GM19328 (cell line): ENCODE measurements around the gene ENPP7.

Experiments used
- ATAC-seq: cut with Tn5 transposase; IDR thresholded peaks from one replicate; pipeline ENCODE4 v1.9.1; 2021; ENCODE audit warnings: mild to moderate bottlenecking, moderate library complexity; ENCODE audit not compliant: unreplicated experiment

Gene ENPP7, protein sequence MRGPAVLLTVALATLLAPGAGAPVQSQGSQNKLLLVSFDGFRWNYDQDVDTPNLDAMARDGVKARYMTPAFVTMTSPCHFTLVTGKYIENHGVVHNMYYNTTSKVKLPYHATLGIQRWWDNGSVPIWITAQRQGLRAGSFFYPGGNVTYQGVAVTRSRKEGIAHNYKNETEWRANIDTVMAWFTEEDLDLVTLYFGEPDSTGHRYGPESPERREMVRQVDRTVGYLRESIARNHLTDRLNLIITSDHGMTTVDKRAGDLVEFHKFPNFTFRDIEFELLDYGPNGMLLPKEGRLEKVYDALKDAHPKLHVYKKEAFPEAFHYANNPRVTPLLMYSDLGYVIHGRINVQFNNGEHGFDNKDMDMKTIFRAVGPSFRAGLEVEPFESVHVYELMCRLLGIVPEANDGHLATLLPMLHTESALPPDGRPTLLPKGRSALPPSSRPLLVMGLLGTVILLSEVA

DNA sequence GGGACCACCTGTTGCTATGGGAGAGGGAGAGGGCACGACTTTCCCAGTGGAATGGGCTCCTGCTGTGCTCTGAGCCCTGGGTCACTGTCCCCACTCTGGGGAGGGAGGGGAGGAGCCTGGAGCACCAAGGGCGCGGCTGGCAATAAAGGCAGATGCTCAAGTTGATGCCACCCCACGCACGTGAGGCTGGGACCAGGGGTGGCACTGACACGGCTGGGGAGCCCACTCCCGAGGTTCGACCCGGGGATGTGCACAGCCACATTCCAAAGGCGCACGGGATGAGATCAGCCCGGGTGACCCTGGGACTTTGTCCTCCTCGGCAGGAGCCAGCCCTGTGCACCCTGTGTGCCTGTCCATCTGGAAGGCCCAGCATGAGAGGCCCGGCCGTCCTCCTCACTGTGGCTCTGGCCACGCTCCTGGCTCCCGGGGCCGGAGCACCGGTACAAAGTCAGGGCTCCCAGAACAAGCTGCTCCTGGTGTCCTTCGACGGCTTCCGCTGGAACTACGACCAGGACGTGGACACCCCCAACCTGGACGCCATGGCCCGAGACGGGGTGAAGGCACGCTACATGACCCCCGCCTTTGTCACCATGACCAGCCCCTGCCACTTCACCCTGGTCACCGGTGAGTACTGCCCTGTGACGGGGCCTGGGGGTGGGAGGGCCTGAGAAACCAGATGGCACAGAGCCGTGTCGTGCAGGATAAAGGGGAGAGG lies at the start of gene ENPP7:
Gene ENPP7, plus strand, starts transcription at position 175 of the 715 bp plus-strand sequence. Its CDS starts 197 bp downstream, at position 372.
- ATAC-seq = no peak

DNA sequence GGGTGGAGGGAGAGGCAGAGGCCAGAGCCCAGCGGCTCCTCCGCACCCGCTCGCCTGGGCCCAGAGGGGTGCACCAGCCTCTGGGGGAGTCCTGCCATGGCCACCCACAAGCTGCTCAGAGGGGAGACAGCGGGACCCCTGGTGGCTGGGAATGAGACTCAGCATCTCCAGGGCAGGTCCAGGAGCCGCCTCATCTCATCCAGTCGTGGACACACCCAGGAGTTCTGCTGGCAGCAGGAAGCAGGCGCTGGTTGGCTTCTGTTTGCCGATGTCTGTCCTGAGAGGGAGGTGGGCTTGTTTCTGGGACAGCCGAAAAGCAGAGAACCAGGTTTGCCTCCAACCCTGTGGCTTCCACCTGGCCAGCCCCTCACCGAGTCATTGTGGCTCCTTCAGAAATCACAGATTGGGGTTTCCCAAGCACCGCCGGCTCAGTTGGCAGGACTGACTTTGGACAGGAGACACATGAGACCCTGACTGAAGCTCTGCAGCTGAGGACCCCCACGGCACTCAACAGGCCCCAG lies 49.6 kb upstream of the ENPP7 start:
- ATAC-seq = no peak

DNA sequence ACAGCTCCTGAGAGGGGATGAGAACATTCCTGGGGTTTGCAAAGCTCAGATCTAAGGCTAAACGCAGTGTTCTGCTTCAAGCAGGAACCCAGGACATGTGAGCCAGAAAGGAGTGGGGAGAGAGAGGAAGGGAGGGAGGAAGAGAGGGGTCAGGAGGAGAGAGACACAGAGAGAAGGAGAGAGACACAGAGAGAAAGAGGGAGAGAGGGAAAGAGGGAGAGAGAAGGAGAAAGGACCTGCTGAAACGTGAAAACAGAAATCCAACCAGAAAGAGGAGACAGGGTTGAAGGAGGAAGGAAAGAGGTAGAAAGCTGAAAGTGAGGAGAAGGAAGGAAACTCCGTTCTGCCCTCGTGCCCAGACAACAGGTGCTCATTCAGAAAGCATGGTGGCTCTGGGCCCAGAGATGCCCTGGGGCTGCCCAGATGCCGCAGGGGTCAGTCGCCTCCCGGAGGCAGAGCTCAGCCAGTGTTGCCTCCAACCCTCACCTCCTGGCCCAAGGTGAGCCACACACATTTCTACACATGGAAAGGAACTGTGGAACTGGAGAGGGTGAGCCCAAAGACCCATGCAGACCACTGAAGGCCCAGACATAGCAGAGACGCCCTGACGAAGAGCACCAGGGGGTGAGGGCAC lies 49.0 kb upstream of the ENPP7 start:
- ATAC-seq = no peak

DNA sequence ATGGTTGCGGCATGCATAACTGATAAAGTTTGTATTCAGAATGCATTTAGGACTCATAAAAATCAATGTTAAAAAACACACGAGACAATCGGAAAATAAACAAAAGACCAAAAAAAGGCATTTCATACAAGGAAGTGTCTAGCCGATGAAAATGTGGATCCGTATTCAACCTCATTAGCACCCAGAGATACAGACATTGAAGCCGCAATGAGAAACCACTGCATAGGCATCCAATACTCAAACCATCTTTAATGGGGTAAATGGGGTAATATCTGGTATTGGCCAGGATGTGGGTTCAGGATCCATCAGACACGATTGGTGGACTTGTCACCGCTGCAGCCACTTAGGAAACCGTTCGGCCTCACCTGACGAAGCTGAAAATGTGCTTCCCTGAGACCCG lies 47.4 kb upstream of the ENPP7 start:
- no peak for ATAC-seq

DNA sequence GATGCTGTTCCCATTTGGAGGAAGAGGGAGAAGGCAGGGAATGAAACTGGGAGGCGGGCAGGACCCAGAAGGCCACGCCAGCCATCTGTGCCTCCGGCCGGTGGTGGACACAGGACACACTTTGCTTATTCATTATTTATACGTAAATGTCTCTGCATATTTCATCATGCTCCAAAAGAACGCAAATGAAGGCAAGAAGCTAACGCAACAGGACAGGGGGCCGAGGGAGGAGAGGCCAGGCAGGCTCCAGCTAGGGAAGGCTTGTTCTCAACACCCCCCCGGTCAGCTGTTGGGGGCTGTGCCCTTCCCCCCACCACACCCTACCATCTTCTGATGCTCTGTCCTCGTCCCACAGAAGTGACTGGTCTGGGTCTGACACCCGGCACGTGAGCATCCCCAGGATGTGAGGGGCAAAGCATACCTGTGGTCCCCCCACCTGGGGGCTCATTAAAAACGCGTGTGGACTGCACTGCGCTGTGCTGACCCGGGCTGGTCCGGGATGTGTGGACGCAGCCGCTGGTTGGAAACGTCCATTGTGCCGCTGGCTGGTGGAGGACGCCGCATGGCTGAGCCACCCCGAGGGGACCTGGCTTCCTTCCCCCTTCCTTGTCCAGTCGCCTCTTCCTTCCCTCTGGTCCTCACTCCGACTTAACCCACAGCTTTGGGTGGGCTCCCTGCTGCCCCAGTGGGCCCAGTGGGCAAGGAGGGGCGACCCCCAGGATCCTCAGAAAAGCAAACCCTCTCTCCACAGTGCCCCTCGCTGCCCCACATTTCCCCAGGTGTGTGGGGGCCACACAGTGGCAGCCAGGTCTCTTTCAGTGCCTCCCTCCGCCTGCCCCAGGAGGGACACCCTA lies 46.4 kb upstream of the ENPP7 start:
- ATAC-seq = no peak

DNA sequence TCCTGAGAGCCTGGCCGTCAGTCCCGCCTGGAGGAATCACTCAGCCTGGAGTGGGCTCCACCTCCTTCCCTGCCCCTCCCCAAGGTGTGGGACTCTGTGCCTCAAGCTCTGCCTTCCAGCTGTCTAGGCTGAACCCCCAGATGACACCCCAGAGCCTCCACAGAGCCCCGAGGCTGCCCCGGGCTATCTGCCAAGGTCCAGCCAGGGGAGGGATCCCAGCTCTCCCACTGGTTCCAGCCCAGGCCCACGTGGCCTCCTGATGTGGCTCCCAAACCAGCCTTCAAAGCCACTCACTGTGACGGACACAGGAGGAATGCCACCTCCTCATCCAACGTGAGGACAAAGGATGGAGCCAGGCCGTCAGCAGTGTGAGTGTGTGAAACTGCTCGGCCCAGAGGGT lies 45.6 kb upstream of the ENPP7 start:
- ATAC-seq = no peak

DNA sequence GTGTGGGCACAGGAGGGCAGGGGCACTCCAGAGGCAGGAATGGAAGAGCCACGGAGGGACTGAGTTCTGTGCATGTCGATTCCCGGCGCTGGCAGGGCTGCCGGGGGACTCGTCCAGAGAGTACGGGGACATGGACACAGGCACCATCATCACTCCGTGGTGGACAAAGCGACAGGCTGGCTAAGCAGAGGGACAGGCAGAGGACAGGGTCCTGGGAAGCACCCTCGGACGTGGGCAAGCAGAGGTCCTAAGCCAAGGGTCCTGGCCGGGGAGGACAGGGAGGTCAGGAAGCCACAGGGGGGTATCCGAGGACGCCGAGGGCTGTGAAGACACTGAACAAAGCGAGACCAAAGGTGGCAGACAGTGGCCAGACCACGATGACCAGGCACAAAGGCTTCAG lies 44.3 kb upstream of the ENPP7 start:
- ATAC-seq = no peak

DNA sequence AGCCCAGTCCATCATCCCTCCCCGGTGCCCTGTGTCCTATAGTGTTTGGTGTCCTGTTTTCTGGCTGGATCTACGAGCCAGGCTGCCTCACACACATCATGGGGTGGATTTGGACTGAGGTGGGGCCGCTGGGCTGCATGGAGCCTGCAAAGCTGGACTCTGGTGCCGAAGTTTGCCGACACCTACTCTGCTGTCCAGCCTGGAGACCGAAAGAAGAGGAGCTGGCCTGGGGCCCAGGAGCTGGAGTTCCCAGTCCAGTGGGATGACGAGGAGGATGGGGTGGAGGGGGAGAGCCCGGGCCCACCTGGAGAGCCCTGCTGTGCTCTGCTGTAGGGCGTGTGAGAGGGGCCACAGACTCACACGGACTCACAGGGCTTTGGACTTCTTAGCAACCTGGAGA lies 40.3 kb upstream of the ENPP7 start:
- ATAC-seq = no peak

DNA sequence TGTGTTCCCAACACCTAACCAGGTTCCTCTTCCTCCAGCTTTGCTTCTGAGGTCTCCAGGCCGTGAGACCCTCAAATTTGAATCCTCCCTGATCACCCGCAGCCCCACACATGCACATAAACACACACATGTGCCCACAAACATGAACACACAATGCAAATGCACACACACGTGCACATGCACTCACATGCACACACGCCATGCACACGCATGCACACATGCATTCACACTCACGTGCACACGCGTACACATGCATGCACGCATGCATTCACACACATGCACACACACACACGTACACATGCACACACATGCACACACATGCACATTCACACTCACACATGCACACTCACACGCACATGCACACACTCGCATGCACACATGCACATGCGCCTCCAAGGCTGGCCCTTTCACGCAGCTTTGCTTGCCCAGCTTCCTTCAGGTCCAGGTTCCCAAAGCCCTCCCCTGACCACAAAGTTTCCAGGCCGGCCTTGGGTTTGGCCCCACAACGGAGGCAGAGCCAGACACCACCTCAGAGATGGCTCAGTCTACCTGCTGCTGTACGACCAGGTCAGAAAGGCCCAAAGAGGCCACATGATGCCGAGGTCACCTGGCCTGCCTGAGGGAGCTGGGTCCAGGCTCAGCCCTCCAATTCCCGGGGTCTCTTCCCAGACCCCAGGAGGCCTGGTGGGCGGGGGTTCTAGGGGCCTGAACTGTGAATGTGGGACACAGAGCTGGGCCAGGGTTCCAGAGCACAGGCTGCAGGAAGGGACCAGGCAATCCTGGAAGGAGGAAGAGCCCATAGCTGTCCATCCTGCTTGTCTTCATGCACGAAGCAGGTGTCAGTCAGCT lies 39.5 kb upstream of the ENPP7 start:
- ATAC-seq = no peak

DNA sequence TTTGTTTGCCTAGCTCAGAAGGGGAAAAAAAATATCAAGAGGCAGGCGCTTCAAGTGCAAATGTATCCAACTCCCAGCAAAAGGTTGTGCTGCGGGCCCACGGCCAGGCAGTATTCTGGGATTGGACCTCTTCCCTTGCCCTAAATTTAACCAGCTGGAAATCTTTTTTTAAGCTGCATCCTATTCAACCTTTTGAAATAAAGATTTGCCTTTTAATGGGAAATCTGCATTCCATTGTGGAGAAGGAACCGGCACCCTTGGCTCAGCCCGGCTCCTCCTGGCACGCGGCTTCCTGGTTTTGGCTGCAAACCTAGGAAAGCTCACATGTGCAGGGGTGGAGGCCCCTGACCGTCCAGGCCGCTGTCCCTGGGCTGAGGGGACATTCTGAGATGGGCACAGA lies 38.8 kb upstream of the ENPP7 start:
- no peak for ATAC-seq

DNA sequence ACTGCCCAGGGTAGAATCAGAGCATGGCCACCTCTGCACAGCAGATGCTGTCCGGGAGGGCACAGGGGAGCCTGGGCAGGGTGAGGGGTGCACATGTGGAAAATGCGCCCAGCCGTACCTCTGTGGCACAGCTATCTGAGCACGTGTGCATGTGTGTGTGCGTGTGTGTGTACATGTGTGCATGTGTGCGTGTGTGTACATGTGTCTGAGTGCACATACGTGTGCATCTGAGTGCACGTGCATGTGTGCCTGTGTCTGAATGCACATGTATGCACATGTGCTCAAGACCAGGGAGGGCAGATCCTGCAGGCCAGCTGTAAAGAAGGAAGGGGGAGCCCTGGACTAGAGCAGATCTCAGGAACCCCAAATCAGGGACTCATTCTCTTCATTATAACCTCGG lies 37.3 kb upstream of the ENPP7 start:
- ATAC-seq = no peak

DNA sequence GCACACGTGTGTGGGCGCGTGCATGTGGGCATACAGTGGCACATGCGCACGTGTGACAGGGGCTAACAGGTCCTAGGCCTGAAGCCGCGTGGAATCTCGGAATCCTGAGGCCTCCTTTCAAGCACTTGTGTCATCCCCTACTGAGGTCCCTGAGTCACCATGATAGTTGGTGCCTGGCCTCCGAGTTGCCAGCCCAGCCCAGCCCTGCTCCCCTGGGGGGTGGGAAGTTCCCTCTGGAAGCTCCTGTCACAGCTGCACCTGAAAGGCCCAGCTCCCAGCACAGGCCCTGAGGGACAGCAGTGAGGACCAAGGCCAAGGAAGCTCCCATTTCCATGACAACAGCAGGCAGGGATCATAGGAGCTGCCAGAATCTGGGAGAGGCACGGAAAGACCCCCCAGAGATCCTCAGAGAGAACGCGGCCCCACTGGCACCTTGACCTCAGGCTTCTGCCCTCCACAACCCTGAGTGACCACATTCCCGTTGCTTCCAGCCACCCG lies 35.4 kb upstream of the ENPP7 start:
- ATAC-seq = no peak

DNA sequence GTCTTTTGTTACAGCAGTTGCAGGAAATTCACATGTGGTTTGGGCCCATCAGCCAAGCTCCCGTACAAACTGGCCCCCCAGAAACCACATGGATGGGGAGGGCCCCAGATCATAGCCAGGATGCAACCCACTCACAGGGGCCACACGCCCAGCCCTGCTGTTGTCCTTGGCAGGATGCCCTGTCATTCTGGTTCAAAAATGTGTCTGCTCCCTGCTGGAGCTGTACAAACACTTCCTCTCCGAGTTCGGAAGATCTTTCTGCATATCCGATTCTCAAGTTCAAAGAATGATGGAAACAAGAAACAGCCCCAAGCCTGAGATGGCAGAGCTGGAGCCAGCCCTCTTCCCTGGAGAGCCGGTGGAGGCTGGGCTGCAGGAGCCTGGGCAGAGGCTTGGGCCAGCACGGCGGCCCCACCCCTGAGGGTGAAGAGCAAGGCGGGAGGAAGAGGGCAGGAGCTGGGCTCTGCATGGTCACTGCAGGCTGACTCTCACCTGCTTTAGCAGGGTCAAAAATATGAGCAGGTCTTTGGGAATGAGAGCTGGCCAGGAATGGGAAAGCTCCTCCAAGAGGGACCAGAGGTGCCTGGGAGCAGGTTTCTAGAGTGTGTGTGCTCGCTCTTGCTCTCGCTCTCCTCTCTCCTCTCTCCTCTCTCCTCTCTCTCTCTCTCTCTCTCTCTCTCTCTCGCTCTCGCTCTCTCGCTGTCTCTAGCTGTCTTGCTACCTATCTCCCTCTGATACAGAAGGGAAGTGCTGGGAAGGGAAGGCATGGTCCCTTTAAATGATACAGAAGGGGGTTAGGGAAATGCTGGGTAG lies 34.7 kb upstream of the ENPP7 start:
- ATAC-seq = no peak

DNA sequence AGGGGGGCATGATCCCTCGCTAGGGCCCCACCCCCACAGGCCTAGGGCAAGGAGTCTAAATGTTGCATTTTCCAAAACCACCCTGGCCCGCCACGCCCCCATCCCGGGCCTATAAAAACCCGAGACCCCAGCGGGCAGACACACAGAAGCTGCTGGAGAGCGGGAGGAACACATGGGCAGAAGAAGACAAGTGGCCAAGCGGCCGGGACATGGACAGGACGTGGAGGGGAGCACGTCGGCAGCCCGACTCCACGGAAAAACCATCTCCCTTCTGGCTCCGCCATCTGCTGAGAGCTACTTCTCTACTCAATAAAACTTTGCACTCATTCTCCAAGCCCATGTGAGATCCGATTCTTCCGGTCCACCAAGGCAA lies 34.1 kb upstream of the ENPP7 start:
- no peak for ATAC-seq

DNA sequence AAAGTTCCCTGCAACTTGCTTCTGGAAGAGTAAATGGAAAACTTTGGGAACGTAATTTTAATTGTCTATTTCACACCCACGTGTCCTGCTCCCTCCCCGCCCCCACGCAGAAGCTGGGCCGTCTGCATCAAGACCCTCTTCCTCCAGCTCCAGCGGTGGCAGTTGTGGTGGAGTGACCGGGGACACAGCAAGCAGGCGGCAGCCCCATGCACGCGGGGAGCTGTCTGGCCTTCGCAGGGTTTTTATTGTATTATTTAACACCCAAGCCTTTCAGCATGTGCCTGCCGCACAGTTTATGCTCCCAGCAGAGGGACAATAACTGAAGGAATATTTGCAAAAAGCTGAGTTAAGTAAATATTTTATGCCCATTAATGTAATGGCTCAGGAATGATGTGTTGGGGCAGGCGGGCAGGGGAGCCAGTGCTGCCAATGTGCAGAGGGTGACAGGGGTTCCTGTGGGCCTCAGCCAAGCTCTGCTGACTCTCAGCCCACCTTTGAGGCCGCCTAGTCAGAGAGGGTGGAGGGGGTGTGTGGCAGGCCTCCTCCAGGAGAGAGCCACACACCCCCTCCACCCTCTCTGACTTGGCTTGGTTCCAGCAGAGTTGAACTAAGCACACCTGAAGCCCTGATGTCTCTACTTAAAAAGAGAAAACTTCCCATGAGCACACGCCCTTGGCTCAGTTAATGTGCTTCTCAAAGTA lies 32.4 kb upstream of the ENPP7 start:
- ATAC-seq = no peak

DNA sequence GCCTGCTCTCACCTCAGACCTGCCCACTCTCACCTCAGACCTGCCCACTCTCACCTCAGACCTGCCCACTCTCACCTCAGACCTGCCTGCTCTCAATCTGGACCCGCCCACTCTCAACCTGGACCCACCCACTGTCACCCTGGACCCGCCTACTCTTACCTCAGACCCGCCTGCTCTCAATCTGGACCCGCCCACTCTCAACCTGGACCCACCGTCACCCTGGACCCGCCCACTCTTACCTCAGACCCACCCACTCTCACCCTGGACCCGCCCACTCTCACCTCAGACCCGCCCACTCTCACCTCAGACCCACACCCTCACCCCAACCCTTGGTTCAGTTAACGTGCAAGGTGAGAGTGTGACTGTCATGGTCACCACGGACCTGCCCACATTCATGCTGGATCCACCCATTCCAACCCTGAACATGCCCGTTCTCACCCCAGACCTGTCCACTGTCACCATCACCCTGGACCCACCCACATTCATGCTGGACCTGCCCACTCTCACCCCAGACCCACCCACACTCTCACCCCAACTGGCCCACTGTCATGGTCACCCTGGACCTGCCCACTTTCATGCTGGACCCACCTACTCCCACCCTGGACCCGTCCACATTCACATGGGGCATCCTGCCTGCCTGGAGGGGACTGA lies 31.2 kb upstream of the ENPP7 start:
- ATAC-seq = no peak

DNA sequence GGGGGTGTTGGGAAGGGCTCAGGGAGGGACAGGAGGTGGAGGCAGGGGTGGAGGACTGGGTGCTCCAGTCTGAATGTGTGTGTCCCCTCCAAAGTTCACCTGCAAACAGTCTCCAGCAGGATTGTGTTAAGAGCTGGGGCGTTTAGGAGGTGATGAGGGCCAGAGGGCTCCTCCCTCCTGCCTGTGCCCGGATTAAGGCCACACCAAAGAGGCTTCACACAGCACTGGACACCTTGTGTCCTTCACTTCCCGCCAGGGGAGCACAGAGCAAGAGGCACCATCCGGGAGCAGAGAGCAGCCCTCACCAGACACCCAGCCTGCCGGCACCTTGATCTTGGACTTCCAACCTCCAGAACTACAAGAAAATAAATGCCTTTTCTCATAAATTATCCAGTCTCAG lies 30.2 kb upstream of the ENPP7 start:
- no peak for ATAC-seq

DNA sequence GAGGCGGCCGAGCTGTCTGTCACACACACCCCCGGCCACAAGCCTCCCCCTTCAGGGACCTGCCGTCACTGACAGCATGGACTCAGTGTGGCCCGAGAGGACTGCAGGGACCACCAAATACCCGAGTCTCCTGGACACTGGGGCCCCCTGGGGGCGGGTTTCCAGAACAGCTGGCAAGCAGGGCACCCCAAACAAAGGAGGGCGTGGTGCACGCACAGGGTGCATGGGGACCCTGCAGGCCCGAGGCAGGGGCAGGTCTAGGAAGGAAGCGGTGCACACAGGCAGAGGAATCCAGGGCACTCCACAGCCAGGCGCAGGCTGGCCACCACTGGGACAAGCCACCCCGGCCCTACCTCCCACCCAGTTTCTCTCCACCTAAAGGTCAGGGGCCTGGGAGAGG lies 28.7 kb upstream of the ENPP7 start:
- ATAC-seq = no peak
